GM21528 (cell line): ENCODE measurements around the gene ME2.
"Not testable (repeated sequence)": the region's sequence is repeated elsewhere in the genome, so short reads cannot be mapped to it uniquely, and the experiment has no call there.

Experiments
- ATAC-seq: cut with Tn5 transposase; IDR thresholded peaks from one replicate; pipeline ENCODE4 v1.9.1; 2021; ENCODE audit warnings: mild to moderate bottlenecking, moderate library complexity; ENCODE audit not compliant: unreplicated experiment, low FRiP score

ME2 gene

GRCh38 chr18:50911006-50911405 is 32.1 kb downstream of the ME2 start:
- ATAC-seq = no peak

GRCh38 chr18:50917021-50917420 is 38.1 kb downstream of the ME2 start:
- no peak for ATAC-seq

GRCh38 chr18:50918153-50918552 is 39.2 kb downstream of the ME2 start:
- no peak for ATAC-seq

- ATAC-seq = no peak
These were observed 45.5 kb downstream of the ME2 start for GRCh38 chr18:50924372-50924771.

GRCh38 chr18:50926521-50926920 is 47.6 kb downstream of the ME2 start:
- ATAC-seq = no peak

GRCh38 chr18:50928551-50928950 is 49.6 kb downstream of the ME2 start:
- ATAC-seq = no peak

- ATAC-seq = no peak
These were observed 54.8 kb downstream of the ME2 start for GRCh38 chr18:50933684-50934083.

GRCh38 chr18:50934545-50935211 is 55.8 kb downstream of the ME2 start:
- no peak for ATAC-seq

GRCh38 chr18:50935493-50936191 is 56.7 kb downstream of the ME2 start:
- ATAC-seq = no peak

GRCh38 chr18:50937183-50937582 is 58.3 kb downstream of the ME2 start:
- no peak for ATAC-seq

- no peak for ATAC-seq
These were observed 60.0 kb downstream of the ME2 start for GRCh38 chr18:50938912-50939311.

- ATAC-seq = no peak
These were observed 65.5 kb downstream of the ME2 start for GRCh38 chr18:50944245-50944932.

GRCh38 chr18:50945918-50946317 is 67.0 kb downstream of the ME2 start:
- ATAC-seq = not testable (repeated sequence)

- ATAC-seq = no peak
These were observed 69.0 kb downstream of the ME2 start for GRCh38 chr18:50947899-50948298.

- ATAC-seq = no peak
These were observed 70.3 kb downstream of the ME2 start for GRCh38 chr18:50949185-50949584.

GRCh38 chr18:50950626-50951025 is 71.7 kb downstream of the ME2 start:
- no peak for ATAC-seq

GRCh38 chr18:50953822-50954221 is 74.9 kb downstream of the ME2 start:
- no peak for ATAC-seq

- ATAC-seq = no peak
These were observed 76.3 kb downstream of the ME2 start for GRCh38 chr18:50955253-50955652.

GRCh38 chr18:50956116-50956515 is 77.2 kb downstream of the ME2 start:
- no peak for ATAC-seq

GRCh38 chr18:50961974-50962373 is 83.1 kb downstream of the ME2 start:
- no peak for ATAC-seq
